ENCODE measurements around the gene CSDE1. TPM values are rescaled to one million over a fixed set of nuclear protein-coding genes. Genes with fewer than 3 reads are reported as not detected.
"Not testable (repeated sequence)": the region's sequence is repeated elsewhere in the genome, so short reads cannot be mapped to it uniquely, and the experiment has no call there.

The CSDE1 gene
- 100 to 1,000 TPM; 461 to 473 (median 470) TPM for total RNA-seq
- 342 TPM for total RNA-seq (2013)

DNA sequence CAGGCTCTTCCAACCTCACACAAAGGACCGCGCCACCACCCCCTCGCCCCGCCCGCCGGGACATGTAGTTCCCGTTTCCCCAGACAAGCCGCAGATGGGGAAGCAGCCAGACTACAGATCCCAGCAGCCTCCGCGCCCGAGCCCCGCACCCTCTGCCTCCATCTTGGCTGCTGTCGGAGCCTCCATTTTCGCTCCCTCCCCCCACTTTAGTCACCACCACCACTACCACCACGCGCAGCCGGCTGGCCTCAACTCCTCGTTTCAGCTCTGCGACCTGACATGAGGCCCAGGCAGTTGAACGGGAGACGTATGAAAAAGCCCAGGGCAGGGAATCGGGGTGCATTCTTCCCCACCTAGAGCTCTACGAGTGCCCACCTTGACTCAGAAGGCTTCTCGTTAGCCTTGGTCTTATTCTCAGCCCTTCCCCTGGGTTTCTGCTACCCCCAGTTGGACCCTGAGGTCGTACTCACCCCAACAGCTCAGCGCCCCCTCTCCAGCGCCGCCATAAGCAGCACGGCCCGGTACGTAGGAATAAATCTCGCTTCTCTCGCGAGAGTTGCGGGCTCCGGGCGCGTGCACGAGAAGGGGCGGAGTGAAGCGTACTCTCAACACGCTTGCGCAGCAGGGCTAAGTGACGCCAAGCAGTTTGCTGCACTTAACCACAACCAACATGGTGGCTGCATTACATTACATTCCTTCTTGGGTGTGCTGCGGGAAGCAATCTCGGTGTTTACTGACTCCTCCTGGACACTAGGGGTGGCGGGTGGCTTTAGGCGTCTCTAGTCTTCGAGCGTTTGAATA, at the start of gene CSDE1:
Gene CSDE1, minus strand, starts transcription at position 530 of the 801 bp plus-strand sequence. CDS start 18,094 bp downstream, outside the sequence.
- Histone ChIP-seq H3K4me1 (ENCODE audit: control insufficient read depth, insufficient read depth, low read length) (peaks cover 21% of the 10 kb centered on the region), H3K36me3 (ENCODE audit: control insufficient read depth, insufficient read depth, low read length) (no peaks in the 10 kb centered on the region), H3K9me3 (ENCODE audit: control insufficient read depth, insufficient read depth, low read length) (no peaks in the 10 kb centered on the region), H3K27me3 (ENCODE audit: control insufficient read depth, insufficient read depth, low read length) (no peaks in the 10 kb centered on the region), H3K27ac (ENCODE audit: low read length) (peak within 1 kb of the TSS; percentile 96), H3K4me3 (ENCODE audit: low read length) (peak within 1 kb of the TSS; percentile 95)
- H3K27ac Mint-ChIP-seq = peak within 1 kb of the TSS; percentile 99 to 100
- ATAC-seq (peak; percentile 77 to 92 (median 81)), DNase-seq (peak; percentile 97 to 99)
- intact Hi-C loops (cut with micrococcal nuclease) = loop anchor here (1.0 to 2.0 kb wide), 5 partner anchors 23 to 945 kb away; partner anchors contain the start of genes BCAS2, NRAS, RSBN1 and SIKE1
- TF ChIP-seq, protein P1, sequence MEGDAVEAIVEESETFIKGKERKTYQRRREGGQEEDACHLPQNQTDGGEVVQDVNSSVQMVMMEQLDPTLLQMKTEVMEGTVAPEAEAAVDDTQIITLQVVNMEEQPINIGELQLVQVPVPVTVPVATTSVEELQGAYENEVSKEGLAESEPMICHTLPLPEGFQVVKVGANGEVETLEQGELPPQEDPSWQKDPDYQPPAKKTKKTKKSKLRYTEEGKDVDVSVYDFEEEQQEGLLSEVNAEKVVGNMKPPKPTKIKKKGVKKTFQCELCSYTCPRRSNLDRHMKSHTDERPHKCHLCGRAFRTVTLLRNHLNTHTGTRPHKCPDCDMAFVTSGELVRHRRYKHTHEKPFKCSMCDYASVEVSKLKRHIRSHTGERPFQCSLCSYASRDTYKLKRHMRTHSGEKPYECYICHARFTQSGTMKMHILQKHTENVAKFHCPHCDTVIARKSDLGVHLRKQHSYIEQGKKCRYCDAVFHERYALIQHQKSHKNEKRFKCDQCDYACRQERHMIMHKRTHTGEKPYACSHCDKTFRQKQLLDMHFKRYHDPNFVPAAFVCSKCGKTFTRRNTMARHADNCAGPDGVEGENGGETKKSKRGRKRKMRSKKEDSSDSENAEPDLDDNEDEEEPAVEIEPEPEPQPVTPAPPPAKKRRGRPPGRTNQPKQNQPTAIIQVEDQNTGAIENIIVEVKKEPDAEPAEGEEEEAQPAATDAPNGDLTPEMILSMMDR (IDR thresholded peaks at IDR 0.05) = no peak
- no peaks in the 10 kb centered on the region for H3K36me3 Mint-ChIP-seq
- H3K4me3 Mint-ChIP-seq = peak within 1 kb of the TSS; percentile 99
- WGBS (ENCODE audit: insufficient coverage) = under 1% methylated on average over 50 of the region's 50 CpGs
- H3K4me1 Mint-ChIP-seq = peaks cover 43 to 48% of the 10 kb centered on the region in 2 donors
- H3K9me3 Mint-ChIP-seq = peaks cover 0 to 2% of the 10 kb centered on the region in 2 donors
- H3K27me3 Mint-ChIP-seq (ENCODE audit: low read depth in 2 of 2) = no peaks in the 10 kb centered on the region

DNA sequence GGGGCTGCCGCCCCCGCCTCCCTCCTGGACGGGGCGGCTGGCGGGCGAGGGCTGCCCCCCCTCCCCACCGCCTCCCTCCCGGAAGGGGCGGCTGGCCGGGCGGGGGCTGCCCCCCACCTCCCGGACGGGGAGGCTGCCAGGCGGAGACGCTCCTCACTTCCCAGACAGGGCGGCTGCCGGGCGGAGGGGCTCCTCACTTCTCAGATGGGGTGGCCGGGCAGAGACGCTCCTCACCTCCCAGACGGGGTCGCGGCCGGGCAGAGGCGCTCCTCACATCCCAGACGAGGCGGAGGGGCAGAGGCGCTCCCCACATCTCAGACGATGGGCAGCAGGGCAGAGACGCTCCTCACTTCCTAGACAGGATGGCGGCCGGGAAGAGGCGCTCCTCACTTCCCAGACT, 46.7 kb upstream of the CSDE1 start:
- 95% methylated on average over 20 of the region's 33 CpGs for WGBS (ENCODE audit: insufficient coverage)
- H3K9me3 ChIP-seq (ENCODE audit: control insufficient read depth, insufficient read depth, low read length); ATAC-seq; H3K4me3 Mint-ChIP-seq; H3K27ac ChIP-seq (ENCODE audit: low read length); H3K4me3 ChIP-seq (ENCODE audit: low read length); H3K27me3 ChIP-seq (ENCODE audit: control insufficient read depth, insufficient read depth, low read length); H3K36me3 Mint-ChIP-seq; intact Hi-C loops (cut with micrococcal nuclease); H3K4me1 Mint-ChIP-seq; H3K27ac Mint-ChIP-seq; DNase-seq; H3K9me3 Mint-ChIP-seq; H3K36me3 ChIP-seq (ENCODE audit: control insufficient read depth, insufficient read depth, low read length); H3K4me1 ChIP-seq (ENCODE audit: control insufficient read depth, insufficient read depth, low read length): not testable (repeated sequence)
- H3K27me3 Mint-ChIP-seq (ENCODE audit: low read depth in 2 of 2) = peaks cover 21 to 32% of the 10 kb centered on the region in 2 donors

DNA sequence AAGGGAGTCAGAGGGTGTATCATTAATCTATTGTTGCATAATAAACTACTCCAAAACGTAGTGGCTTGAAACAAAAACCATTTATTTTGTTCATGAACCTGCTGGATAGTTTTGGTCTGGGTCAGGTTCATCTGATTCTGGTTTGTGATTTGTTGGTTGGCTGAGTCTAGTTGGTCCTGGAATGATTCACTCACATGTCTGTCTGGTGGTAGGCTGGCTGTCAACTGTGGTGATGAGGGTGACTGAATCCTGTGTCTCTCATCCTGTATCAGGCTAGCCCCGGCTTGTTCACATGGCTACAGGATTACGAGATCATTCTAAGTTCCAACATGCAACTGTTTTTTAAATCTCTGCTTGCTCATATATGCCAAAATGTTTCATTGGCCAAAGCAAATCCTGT, 45.2 kb upstream of the CSDE1 start:
- H3K36me3 Mint-ChIP-seq = no peaks in the 10 kb centered on the region
- intact Hi-C loops (cut with micrococcal nuclease) = no loop called here
- Histone ChIP-seq H3K4me1 (ENCODE audit: control insufficient read depth, insufficient read depth, low read length) (no peaks in the 10 kb centered on the region), H3K27me3 (ENCODE audit: control insufficient read depth, insufficient read depth, low read length) (no peaks in the 10 kb centered on the region), H3K4me3 (ENCODE audit: low read length) (no peak overlapping the region), H3K36me3 (ENCODE audit: control insufficient read depth, insufficient read depth, low read length) (no peaks in the 10 kb centered on the region), H3K27ac (ENCODE audit: low read length) (no peak overlapping the region), H3K9me3 (ENCODE audit: control insufficient read depth, insufficient read depth, low read length) (no peaks in the 10 kb centered on the region)
- WGBS (ENCODE audit: insufficient coverage) = 78% methylated on average over 3 of the region's 3 CpGs
- H3K27me3 Mint-ChIP-seq (ENCODE audit: low read depth in 2 of 2) = peaks cover 26 to 35% of the 10 kb centered on the region in 2 donors
- H3K9me3 Mint-ChIP-seq = no peaks in the 10 kb centered on the region
- DNase-seq (no peak), ATAC-seq (no peak)
- no peaks in the 10 kb centered on the region for H3K4me1 Mint-ChIP-seq
- H3K4me3 Mint-ChIP-seq = no peak overlapping the region
- no peak overlapping the region for H3K27ac Mint-ChIP-seq
- TF ChIP-seq, protein P1 (IDR thresholded peaks at IDR 0.05) = no peak

DNA sequence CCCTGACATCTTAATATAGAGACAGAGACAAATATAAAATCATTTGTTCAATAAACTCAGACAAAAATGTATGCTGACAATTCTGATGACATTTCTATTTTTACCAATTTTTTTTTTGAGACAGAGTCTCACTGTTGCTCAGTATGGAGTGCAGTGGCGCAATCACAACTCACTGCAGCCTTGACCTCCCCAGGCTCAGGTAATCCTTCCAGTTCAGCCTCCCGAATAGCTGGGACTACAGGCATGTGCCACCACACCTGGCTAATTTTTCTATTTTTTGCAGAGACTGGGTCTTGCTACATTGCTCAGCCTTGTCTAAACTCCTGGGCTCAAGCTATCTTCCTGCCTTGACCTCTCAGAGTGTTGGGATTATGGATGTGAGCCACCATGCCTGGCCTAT, 36.3 kb upstream of the CSDE1 start:
- DNase-seq (no peak), ATAC-seq (no peak)
- Histone ChIP-seq H3K9me3 (ENCODE audit: control insufficient read depth, insufficient read depth, low read length) (no peaks in the 10 kb centered on the region), H3K4me3 (ENCODE audit: low read length) (no peak overlapping the region), H3K4me1 (ENCODE audit: control insufficient read depth, insufficient read depth, low read length) (no peaks in the 10 kb centered on the region), H3K27ac (ENCODE audit: low read length) (no peak overlapping the region), H3K27me3 (ENCODE audit: control insufficient read depth, insufficient read depth, low read length) (peaks cover 9% of the 10 kb centered on the region), H3K36me3 (ENCODE audit: control insufficient read depth, insufficient read depth, low read length) (no peaks in the 10 kb centered on the region)
- intact Hi-C loops (cut with micrococcal nuclease) = no loop called here
- Mint-ChIP-seq H3K27ac (no peak overlapping the region), H3K4me1 (no peaks in the 10 kb centered on the region), H3K36me3 (no peaks in the 10 kb centered on the region), H3K4me3 (no peak overlapping the region), H3K27me3 (ENCODE audit: low read depth in 2 of 2) (peaks cover 27 to 57% of the 10 kb centered on the region in 2 donors), H3K9me3 (no peaks in the 10 kb centered on the region)
- 88% methylated on average over 2 of the region's 2 CpGs for WGBS (ENCODE audit: insufficient coverage)
- TF ChIP-seq, protein P1 (IDR thresholded peaks at IDR 0.05) = no peak

DNA sequence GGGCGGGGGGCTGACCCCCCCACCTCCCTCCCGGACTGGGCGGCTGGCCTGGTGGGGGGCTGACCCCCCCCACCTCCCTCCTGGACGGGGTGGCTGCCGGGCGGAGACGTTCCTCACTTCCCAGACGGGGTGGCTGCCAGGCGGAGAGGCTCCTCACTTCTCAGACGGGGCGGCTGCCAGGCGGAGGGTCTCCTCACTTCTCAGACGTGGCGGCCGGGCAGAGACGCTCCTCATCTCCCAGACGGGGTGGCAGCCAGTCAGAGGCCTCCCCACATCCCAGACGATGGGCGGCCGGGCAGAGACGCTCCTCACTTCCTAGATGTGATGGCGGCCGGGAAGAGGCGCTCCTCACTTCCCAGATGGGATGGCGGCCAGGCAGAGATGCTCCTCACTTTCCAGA, 32.8 kb upstream of the CSDE1 start:
- H3K9me3 ChIP-seq (ENCODE audit: control insufficient read depth, insufficient read depth, low read length); H3K27ac ChIP-seq (ENCODE audit: low read length); intact Hi-C loops (cut with micrococcal nuclease); H3K4me3 Mint-ChIP-seq; H3K4me3 ChIP-seq (ENCODE audit: low read length); H3K36me3 ChIP-seq (ENCODE audit: control insufficient read depth, insufficient read depth, low read length); ATAC-seq; H3K27me3 ChIP-seq (ENCODE audit: control insufficient read depth, insufficient read depth, low read length); H3K27ac Mint-ChIP-seq; DNase-seq; H3K4me1 ChIP-seq (ENCODE audit: control insufficient read depth, insufficient read depth, low read length); H3K4me1 Mint-ChIP-seq; H3K9me3 Mint-ChIP-seq: not testable (repeated sequence)
- Mint-ChIP-seq H3K27me3 (ENCODE audit: low read depth in 2 of 2) (peaks cover 37 to 63% of the 10 kb centered on the region in 2 donors), H3K36me3 (peaks cover 14% of the 10 kb centered on the region)
- 88% methylated on average over 16 of the region's 25 CpGs for WGBS (ENCODE audit: insufficient coverage)

DNA sequence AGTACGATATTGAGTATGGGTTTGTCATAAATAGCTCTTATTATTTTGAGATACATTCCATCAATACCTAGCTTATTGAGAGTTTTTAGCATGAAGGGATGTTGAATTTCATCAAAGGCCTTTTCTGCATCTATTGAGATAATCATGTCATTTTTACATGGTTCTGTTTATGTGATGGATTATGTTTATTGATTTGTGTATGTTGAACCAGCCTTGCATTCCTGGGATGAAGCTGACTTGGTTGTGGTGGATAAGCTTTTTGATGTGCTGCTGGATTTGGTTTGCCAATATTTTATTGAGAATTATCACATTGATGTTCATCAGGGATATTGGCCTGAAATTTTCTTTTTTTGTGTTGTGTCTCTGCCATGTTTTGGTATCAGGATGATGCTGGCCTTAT, 28.7 kb upstream of the CSDE1 start:
- H3K4me1 Mint-ChIP-seq; H3K4me1 ChIP-seq (ENCODE audit: control insufficient read depth, insufficient read depth, low read length); H3K36me3 ChIP-seq (ENCODE audit: control insufficient read depth, insufficient read depth, low read length); H3K9me3 ChIP-seq (ENCODE audit: control insufficient read depth, insufficient read depth, low read length); H3K27ac Mint-ChIP-seq; ATAC-seq; H3K27me3 ChIP-seq (ENCODE audit: control insufficient read depth, insufficient read depth, low read length); H3K9me3 Mint-ChIP-seq; H3K4me3 Mint-ChIP-seq; DNase-seq; H3K27ac ChIP-seq (ENCODE audit: low read length); H3K4me3 ChIP-seq (ENCODE audit: low read length): not testable (repeated sequence)
- WGBS (ENCODE audit: insufficient coverage) = no CpG with 5 or more reads among the region's 1 CpG
- Mint-ChIP-seq H3K27me3 (ENCODE audit: low read depth in 2 of 2) (peaks cover 35 to 53% of the 10 kb centered on the region in 2 donors), H3K36me3 (peaks cover 14% of the 10 kb centered on the region)
- intact Hi-C loops (cut with micrococcal nuclease) = loop anchor here (10.0 kb wide), 1 partner anchor 308 kb away; no protein-coding TSS in a partner anchor

Data from natural killer cell (primary cell).